Activated CD8-positive, alpha-beta memory T cell treated with anti-CD3 and anti-CD28 coated beads for 36 hours (primary cell): ENCODE data around the gene LRRC56. TPM values are rescaled to one million over a fixed set of nuclear protein-coding genes. Genes with fewer than 3 reads are reported as not detected.
"Not testable (repeated sequence)": the region's sequence is repeated elsewhere in the genome, so short reads cannot be mapped to it uniquely, and the experiment has no call there.

ENCODE experiments used
- CTCF ChIA-PET: fragments of 350-600 bp; sonication (Branson Sonifier 250); formaldehyde crosslinking; loops from one replicate; lab custom pipeline; 2021; ENCODE audit warnings: antibody characterized with exemption; lab: Charles Lee
- POLR2A ChIA-PET: fragments of 350-600 bp; sonication (Branson Sonifier 250); formaldehyde crosslinking; loops from one replicate; lab custom pipeline; 2021; ENCODE audit warnings: antibody characterized with exemption; lab: Charles Lee
- total RNA-seq, 2 experiments: library from RNA; stranded (reverse); gene quantifications; one replicate each; pipeline ENCODE4 v1.2.3, GENCODE V29; 2021

Gene LRRC56
- total RNA-seq, 2 experiments from 2014 or later, result 1.8 to 2.1 TPM

GRCh38 chr11:515131-515530, 22.2 kb upstream of the LRRC56 start:
- CTCF ChIA-PET, result no interaction called here
- POLR2A ChIA-PET, result no interaction called here

DNA sequence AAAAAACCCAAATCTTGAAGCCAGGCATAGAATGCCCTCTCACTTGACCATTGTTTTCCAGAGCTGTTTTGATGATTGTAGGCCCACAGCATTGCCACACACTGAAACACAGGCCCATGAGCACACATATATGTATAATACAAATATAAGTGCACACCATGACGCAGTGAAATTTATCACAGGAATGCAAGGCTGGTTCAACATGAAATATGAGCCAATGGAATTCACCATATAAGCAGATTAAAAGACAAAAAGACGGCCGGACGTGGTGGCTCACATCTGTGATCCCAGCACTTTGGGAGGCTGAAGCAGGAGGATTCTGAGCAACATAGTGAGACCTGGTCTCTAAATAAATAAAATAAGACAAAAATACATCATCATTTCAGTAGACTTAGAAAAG, 20.9 kb upstream of the LRRC56 start:
- ChIA-PET POLR2A (no interaction called here), CTCF (interaction anchor here (0.7 kb wide), 1 partner anchor 57 kb away, joined by 3 read pairs; no protein-coding TSS in a partner anchor)

DNA sequence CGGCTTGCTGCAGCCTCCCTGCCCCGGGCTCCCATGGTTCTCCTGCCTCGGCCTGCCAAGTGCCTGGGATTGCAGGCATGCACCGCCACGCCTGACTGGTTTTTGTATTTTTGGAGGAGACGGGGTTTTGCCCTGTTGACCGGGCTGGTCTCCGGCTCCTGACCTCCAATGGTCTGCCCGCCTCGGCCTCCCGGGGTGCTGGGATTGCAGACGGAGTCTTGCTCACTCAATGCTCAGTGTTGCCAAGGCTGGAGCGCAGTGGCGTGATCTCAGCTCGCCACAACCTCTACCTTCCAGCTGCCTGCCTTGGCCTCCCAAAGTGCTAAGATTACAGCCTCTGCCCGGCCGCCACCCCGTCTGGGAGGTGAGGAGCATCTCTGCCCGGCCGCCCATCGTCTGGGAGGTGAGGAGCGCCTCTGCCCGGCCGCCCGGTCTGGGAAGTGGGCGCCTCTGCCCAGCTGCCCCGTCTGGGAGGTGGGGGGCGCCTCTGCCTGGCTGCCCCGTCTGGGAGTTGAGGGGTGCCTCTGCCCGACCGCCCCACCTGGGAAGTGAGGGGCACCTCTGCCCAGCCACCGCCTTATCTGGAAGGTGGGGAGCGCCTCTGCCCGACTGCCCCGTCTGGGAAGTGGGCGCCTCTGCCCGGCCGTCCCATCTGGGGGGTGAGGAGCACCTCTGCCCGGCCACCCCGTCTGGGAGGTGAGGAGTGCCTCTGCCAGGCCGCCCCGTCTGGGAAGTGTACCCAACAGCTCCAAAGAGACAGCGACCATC, 20.2 kb upstream of the LRRC56 start:
- CTCF ChIA-PET, result interaction anchor here (0.7 kb wide), 1 partner anchor 57 kb away, joined by 3 read pairs; no protein-coding TSS in a partner anchor
- POLR2A ChIA-PET, result not testable (repeated sequence)

DNA sequence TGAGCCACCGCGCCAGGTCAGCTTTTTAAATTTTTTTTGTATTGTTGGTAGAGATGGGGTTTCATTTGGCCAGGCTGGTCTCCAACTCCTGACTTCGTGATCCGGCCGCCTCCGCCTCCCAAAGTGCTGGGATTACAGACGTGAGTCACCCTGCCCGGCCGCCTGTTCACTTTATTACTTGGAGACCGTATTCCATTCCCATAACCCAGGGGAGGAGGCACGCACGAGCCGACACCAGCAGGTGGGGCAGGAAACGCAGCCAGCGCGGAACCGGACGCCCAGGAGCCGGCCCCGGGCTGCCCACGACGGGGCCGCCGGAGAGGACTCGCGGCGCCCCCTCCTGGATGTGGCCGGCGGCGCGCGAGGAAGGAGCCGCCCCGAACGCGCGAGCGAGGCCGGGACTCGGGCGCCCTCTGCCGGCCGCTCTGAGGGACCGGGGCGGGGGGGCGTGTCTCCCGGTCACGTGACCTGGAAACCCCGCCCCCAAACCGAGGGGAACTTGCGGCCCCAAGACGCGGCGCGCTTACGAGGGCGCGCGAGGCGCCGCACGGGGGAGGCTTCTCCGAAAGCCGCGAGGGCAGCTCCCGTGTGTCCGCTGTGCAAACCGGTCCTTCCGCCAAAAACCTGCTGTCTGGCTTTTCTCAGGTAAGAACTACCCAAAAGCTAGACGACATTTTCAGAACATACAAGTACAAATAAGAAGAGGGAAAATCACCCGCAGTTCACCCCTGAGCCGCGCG, 18.7 kb upstream of the LRRC56 start:
- CTCF ChIA-PET, result interaction anchor here (0.7 to 2.6 kb wide), 29 partner anchors 10 to 312 kb away, joined by 3 to 29 read pairs (median 3); partner anchors contain the start of genes BET1L, HRAS, LRRC56 and RIC8A
- POLR2A ChIA-PET, result interaction anchor here (0.7 to 1.0 kb wide), 4 partner anchors 12 to 17 kb away, joined by 3 to 7 read pairs (median 4); no protein-coding TSS in a partner anchor

DNA sequence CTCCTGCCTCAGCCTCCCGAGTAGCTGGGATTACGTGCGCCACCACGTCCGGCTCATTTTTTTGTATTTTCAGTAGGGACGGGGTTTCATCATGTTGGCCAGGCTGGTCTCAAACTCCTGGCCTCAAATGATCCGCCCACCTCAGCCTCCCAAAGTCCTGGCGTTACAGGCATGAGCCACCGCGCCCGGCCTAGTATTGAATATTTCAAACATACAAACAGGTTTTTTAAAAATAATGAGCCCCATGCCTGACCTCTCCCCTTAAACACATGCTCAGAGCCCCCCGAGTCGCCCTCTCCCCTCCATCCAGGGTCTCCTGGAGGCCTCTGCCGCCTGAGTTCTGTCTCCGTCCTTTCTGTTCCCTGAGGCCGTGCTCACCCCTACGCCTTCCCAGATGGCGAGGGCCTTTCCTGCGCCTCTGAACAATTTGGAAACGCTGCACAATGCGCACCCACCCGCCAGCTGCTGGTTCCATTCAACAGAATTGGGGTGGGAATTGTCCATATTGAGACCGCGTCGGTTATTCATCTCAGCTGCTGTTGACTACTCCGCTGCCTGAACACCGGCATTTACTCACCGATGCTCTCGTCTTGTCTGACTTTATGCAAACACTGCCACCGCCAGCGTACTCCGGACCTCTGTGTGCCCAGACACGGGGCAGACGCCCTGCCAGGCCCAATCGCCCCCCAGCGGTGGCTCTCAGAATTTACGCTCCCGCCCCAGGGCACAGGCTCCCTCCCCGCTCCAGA, 16.7 kb upstream of the LRRC56 start:
- CTCF ChIA-PET, result interaction anchor here (0.6 to 2.5 kb wide), 3 partner anchors 15 to 415 kb away, joined by 3 to 11 read pairs (median 3); no protein-coding TSS in a partner anchor
- POLR2A ChIA-PET, result interaction anchor here (0.9 kb wide), 1 partner anchor 70 kb away, joined by 4 read pairs; no protein-coding TSS in a partner anchor

GRCh38 chr11:521177-521688, 16.1 kb upstream of the LRRC56 start:
- ChIA-PET CTCF (interaction anchor here (0.6 kb wide), 1 partner anchor 15 kb away, joined by 3 read pairs; no protein-coding TSS in a partner anchor), POLR2A (no interaction called here)

DNA sequence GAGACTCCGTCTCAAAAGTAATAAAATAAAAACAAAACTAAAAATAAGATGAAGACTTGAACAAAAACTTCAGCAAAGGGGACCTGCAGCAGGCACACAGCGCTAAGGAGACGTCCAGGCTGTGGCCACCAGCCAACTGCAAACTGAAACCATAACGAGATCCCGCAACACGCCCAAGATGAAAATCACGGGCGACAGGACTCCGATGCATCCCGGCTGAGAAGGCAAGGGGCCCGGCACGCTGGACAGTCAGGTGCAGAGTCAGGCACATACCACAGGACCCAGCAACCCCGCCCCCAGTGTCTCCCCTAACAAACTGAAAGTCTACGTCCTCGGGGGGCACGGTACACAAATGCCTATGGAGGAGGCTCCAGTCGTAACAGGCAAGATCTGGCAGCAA, 11.1 kb upstream of the LRRC56 start:
- POLR2A ChIA-PET, result no interaction called here

DNA sequence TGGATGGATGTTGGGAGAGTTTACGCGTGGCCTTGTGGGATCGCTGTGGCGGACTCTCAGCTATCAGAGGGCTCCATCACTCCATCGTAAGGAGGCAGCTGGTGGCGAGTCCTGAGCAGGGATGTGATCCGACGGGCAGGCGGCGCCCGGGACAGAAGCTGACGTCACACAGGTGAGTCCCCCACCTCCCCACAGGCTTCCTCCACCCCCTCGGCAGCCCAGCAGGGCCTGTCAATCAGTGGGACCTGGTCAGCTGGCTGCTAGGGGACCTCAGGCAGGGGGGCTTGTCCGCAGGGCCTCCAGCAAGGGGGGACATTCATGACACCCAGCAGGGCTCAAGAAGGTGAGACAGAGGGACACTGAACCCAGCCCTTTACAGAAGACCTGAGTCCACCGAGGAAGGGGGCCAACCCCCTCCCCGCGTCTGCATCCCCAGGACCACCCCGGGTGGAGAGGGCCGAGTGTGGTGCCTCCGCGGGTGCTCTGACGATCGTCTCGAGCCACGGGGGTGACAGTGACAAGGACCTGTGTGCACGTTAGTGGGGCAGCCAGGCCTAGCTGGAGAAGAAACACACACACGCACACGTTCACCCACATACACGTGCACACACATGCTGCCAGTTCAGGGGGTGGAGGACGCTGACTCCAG, 9.0 kb upstream of the LRRC56 start:
- POLR2A ChIA-PET, result no interaction called here
- CTCF ChIA-PET, result no interaction called here

More for the DNA sequence above, 11.1 kb upstream of the LRRC56 start:
- CTCF ChIA-PET, result no interaction called here

DNA sequence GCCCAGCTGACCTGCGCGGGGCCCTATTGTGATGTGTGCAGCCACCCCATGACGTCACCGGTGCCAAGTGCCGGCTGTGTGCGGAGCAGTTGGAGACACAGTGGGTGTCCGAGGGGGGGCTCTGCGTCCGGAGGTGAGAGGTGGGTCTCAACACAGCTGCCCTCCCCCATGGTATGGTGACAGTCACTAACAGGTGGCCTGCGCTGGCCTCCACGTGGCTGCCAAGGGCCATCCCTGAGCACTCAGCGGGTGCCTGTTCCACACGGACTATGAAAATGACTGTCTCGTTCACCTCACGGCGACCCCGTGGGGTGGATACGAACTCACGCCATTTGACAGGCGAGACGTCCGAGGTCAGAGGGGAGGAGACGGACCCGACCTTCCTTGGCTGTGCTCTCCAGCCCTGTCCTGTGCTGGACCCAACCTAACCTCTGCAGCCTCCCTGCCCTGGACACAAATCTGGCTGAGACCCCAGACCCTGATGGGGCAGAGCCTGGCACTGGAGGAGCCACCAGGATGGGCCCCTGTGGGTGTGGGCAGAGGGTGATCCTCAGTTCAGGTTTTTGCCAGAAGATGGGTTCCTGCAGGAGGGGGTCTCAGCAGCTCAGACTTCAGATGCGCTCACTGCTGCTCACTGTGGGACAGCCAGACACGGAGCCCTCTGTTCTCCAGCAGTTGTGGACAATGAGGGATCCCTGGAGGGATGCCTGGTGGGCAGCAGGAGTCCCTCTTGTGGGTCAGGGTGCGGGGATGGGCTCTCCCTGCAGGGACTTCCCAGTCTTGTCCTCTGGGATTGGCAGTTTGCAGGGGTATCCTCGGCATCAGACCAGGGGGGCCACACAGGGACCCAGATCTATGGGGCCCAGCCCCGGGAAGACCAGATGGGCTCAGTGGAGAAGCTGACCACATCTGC, 8.3 kb upstream of the LRRC56 start:
- CTCF ChIA-PET, result interaction anchor here (0.6 to 0.9 kb wide), 2 partner anchors 10 to 11 kb away, joined by 3 read pairs; no protein-coding TSS in a partner anchor
- POLR2A ChIA-PET, result no interaction called here

DNA sequence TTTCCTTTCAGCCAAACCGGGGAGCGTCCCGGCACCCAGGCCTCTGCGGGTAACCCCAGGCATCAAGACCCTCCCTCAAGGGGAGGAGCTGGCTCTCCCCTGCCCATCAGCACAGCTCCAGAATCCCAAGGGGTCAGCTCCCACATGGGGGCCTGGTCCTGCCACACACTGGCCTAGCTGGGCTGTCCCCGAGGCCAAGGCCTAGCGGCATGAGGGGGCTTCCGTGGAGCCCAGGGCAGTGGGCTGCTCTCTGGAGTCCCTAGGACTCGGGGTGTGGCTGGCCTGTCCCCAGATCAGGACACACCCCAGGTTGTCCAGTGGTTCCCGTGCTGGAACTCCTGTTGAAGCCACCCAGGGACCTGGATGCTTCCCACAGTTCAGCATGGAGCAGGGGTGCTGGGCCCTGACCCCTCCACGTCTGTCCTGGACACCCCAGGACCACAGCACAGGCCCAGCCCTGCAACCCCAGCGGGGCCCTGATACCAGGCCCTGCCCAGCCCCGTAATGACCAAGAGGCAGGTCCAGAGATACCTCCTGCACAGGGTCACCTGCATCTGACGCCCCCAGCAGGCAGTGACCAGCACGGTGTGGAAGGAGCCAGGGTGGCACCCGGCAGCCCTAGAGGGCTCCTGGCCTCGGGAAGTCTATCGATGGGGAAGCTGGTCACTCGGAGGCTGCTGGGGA, 7.5 kb upstream of the LRRC56 start:
- POLR2A ChIA-PET, result no interaction called here
- CTCF ChIA-PET, result interaction anchor here (0.9 kb wide), 1 partner anchor 11 kb away, joined by 3 read pairs; no protein-coding TSS in a partner anchor

DNA sequence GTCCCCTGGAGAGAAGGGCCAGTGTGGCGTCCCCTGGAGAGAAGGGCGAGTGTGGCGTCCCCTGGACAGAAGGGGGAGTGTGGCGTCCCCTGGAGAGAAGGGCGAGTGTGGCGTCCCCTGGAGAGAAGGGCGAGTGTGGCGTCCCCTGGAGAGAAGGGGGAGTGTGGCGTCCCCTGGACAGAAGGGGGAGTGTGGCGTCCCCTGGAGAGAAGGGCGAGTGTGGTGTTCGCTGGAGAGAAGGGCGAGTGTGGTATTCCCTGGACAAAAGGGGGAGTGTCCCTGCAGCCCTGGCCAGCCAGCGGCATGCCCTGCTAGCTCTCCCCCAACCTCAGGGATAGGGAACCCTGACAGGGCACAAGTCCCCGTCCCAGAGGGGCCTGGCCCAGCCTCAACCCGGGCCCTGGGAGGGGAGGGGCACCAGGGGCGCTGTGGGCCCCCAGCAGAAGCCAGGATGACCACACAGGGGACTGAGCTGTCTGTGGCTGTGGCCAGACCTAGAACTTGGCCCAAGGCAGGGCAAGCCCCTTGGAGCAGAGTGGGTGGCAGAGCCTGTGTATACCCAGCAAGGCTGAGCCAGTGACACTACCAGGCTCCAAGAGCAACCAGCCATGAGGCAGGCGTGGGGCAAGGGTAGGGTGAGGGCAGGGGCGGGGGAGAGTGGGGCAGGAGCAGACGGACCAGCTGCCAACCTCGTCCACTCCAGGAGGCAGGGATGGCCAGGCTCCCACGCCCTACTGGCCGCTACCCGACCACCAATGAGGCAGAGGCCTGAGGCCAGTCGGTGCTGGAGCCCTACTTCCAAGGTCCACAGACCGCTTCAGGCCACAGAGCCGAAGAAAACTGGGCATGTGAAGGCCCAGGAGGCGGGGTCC, 6.1 kb upstream of the LRRC56 start:
- ChIA-PET CTCF (interaction anchor here (6.8 kb wide), 1 partner anchor 12 kb away, joined by 29 read pairs; no protein-coding TSS in a partner anchor), POLR2A (no interaction called here)

DNA sequence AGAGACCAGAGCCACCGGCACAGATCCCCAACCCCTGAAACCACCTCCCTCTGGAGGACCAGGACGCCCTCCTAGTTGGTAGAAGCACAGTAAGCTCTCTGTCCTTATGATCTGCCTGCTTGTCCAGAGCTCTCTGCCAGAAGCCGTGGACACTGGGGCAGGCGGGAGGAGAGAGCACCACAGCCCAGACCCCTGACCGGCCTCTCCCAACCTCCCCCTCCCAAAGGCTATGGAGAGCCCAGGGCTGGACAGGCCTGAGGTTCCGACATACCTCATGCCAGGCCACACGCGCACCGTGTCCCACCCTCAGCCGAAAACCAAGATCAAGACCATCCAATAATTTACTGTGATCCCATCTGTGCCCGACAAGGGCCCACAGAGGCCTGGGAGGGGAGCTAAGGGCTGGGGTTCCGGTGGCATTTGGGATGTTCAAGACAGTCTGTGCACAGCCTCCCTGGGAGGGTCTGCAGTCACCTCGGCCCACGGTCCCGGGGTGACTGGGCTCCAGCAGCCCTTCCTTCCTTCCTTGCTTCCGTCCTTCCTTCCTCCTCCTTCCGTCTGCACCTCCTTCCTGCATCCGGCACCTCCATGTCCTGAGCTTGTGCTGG, 5.3 kb upstream of the LRRC56 start:
- POLR2A ChIA-PET, result no interaction called here
- CTCF ChIA-PET, result interaction anchor here (6.8 kb wide), 1 partner anchor 13 kb away, joined by 29 read pairs; no protein-coding TSS in a partner anchor

- ChIA-PET POLR2A (no interaction called here), CTCF (interaction anchor here (1.4 to 6.8 kb wide), 2 partner anchors 14 to 29 kb away, joined by 4 to 29 read pairs; no protein-coding TSS in a partner anchor)
Observed at GRCh38 chr11:532527-532985, 4.8 kb upstream of the LRRC56 start.

DNA sequence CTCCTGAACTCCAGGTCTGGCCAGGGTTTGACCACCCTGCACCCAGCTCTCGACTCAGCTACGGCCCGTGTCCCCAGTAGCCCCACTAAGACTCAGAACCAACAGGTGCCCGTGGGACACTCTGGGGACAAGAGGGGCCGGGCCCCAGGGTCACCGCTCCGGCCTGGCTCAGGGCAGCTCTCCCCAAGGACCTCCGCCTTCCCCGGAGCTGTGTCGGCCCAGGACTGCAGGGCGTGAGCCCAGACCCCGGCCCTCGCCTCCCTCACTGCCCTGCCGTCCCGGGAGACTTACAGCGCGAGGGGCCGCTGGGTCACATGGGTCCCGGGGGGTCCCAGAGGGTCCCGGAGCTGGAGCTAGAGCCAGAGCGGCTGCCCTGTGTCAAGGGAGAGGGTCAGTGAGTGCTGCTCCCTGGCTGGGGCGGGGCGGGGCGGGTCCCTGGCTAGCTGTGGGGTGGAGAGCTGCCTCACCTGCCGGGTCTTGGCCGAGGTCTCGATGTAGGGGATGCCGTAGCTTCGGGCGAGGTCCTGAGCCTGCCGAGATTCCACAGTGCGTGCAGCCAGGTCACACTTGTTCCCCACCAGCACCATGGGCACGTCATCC, 4.2 kb upstream of the LRRC56 start:
- ChIA-PET CTCF (interaction anchor here (1.4 to 6.8 kb wide), 2 partner anchors 14 to 29 kb away, joined by 4 to 29 read pairs; no protein-coding TSS in a partner anchor), POLR2A (no interaction called here)
